GM12878 (cell line): ENCODE measurements around the gene NTPCR. TPM values are rescaled to one million over a fixed set of nuclear protein-coding genes. Genes with fewer than 3 reads are reported as not detected.

ENCODE experiments used
- ATAC-seq: fragments of 200-7000 bp; cut with Tn5 transposase; 3 replicates; pipeline ENCODE4 v1.9.1; 2020; ENCODE audit warnings: mild to moderate bottlenecking, moderate library complexity
- BruUV-seq: library from RNA; stranded (reverse); fragments of 400-500 nt; replicated peaks from 2 replicates; lab custom pipeline; 2021; lab: Mats Ljungman, UMichigan
- CTCF ChIA-PET: fragments of 300-600 bp; sonication (Branson Sonifier 250); formaldehyde crosslinking; extraction: SDS; loops from one replicate; lab custom pipeline; 2021; ENCODE audit warnings: inconsistent platforms; lab: Yijun Ruan, JAX
- POLR2A ChIA-PET: fragments of 350-600 bp; formaldehyde crosslinking; extraction: SDS; loops from one replicate; lab custom pipeline; 2021; ENCODE audit warnings: inconsistent platforms; lab: Charles Lee
- RAD21 ChIA-PET: fragments of 300-600 bp; sonication (Branson Sonifier 250); formaldehyde crosslinking; loops from one replicate; lab custom pipeline; 2023; ENCODE audit warnings: antibody characterized with exemption; ENCODE audit not compliant: unreplicated experiment; lab: Charles Lee
- SMC1A ChIA-PET: fragments of 300-600 bp; sonication (Branson Sonifier 250); formaldehyde crosslinking; loops from one replicate; lab custom pipeline; 2023; ENCODE audit not compliant: unreplicated experiment, uncharacterized antibody; lab: Charles Lee
- DNase-seq: peaks from one replicate; pipeline ENCODE4 v3.0.0-alpha.2; 2011; ENCODE audit warnings: low read depth, low spot score
- FAIRE-seq: peaks from 3 replicates; lab custom pipeline; 2011; peaks lifted over from hg19 to GRCh38; lab: Jason Lieb, UNC
- H2AFZ ChIP-seq: 2 replicates; pipeline ENCODE4 v1.6.0; 2011; ENCODE audit warnings: low read depth, low read length, control low read depth; ENCODE audit not compliant: control insufficient read depth
- H3K27ac ChIP-seq: 2 replicates; pipeline ENCODE4 v1.5.1; 2011; ENCODE audit warnings: control low read depth; ENCODE audit not compliant: control insufficient read depth, insufficient read depth
- H3K27me3 ChIP-seq, 2 experiments: replicated peaks in 1 of 2; 2 replicates each; pipeline versions ENCODE4 v1.6.0 to v1.6.1; 2011; ENCODE audit warnings: low read length in 1 of 2; ENCODE audit not compliant: control insufficient read depth in 2 of 2, insufficient read depth in 2 of 2
- H3K36me3 ChIP-seq, 2 experiments: 2 replicates each; pipeline ENCODE4 v1.5.1; 2011; ENCODE audit warnings: low read length in 1 of 2; ENCODE audit not compliant: control insufficient read depth in 2 of 2, insufficient read depth in 2 of 2
- H3K4me1 ChIP-seq: 2 replicates; pipeline ENCODE4 v1.6.1; 2011; ENCODE audit warnings: mild to moderate bottlenecking, low read length, moderate library complexity, mixed read lengths; ENCODE audit not compliant: control insufficient read depth, insufficient read depth
- H3K4me2 ChIP-seq: 2 replicates; pipeline ENCODE4 v1.6.0; 2011; ENCODE audit warnings: control low read depth; ENCODE audit not compliant: control insufficient read depth, insufficient read depth
- H3K4me3 ChIP-seq: fragments of 200-600 bp; sonication (generic); 2 replicates; pipeline ENCODE4 v1.5.1; 2016
- H3K79me2 ChIP-seq: 2 replicates; pipeline ENCODE4 v1.6.0; 2011; ENCODE audit warnings: low read length; ENCODE audit not compliant: control insufficient read depth, insufficient read depth
- H3K9ac ChIP-seq: 2 replicates; pipeline ENCODE4 v1.8.0; 2011; ENCODE audit warnings: low read length, control low read depth, mixed read lengths; ENCODE audit not compliant: control insufficient read depth, insufficient read depth
- H3K9me3 ChIP-seq: replicated peaks from 3 replicates; pipeline ENCODE4 v1.5.1; 2011; ENCODE audit warnings: mild to moderate bottlenecking, low read length; ENCODE audit not compliant: control insufficient read depth, insufficient read depth
- H4K20me1 ChIP-seq: 2 replicates; pipeline ENCODE4 v1.6.0; 2011; ENCODE audit not compliant: control insufficient read depth, insufficient read depth
- BCL3 ChIP-seq: IDR thresholded peaks from 2 replicates; pipeline ENCODE4 v1.6.1; 2011; ENCODE audit warnings: borderline replicate concordance, low read depth, mild to moderate bottlenecking, moderate library complexity, low read length; ENCODE audit not compliant: insufficient read depth, poor library complexity, severe bottlenecking
- IRF4 ChIP-seq: IDR thresholded peaks from 2 replicates; pipeline ENCODE4 v1.6.1; 2011; ENCODE audit warnings: low read depth, low read length
- JUNB ChIP-seq: IDR thresholded peaks from 2 replicates; pipeline ENCODE4 v1.6.1; 2016; ENCODE audit warnings: antibody characterized with exemption, mild to moderate bottlenecking
- MTA2 ChIP-seq: fragments of 450-650 bp; IDR thresholded peaks from 2 replicates; pipeline ENCODE4 v1.6.1; 2016; ENCODE audit warnings: low read depth, mild to moderate bottlenecking, moderate library complexity
- MTA3 ChIP-seq: IDR thresholded peaks from 2 replicates; pipeline ENCODE4 v1.6.1; 2012; ENCODE audit warnings: low read length, inconsistent platforms, borderline replicate concordance
- PRDM15 ChIP-seq: fragments of 450-650 bp; formaldehyde crosslinking; IDR thresholded peaks from 2 replicates; pipeline ENCODE4 v1.4.0; 2020; ENCODE audit warnings: mild to moderate bottlenecking, moderate library complexity
- RB1 ChIP-seq: fragments of 450-650 bp; formaldehyde crosslinking; IDR thresholded peaks from 2 replicates; pipeline ENCODE4 v1.6.1; 2017; ENCODE audit warnings: mild to moderate bottlenecking, borderline replicate concordance
- TCF3 ChIP-seq: IDR thresholded peaks from 2 replicates; pipeline ENCODE4 v1.6.1; 2012; ENCODE audit warnings: low read depth, mild to moderate bottlenecking, low read length, borderline replicate concordance; ENCODE audit not compliant: insufficient read depth
- USF2 ChIP-seq: IDR thresholded peaks from 2 replicates; pipeline ENCODE4 v1.6.1; 2011; ENCODE audit warnings: low read depth, low read length, improper control_type of control experiment, borderline replicate concordance
- ZBTB4 ChIP-seq: fragments of 450-650 bp; formaldehyde crosslinking; IDR thresholded peaks from 2 replicates; pipeline ENCODE4 v1.4.0; 2022; ENCODE audit warnings: mild to moderate bottlenecking, moderate library complexity
- WGBS: methylation state at CpG from one replicate; pipeline ENCODE4 v1.1.6; 2016; ENCODE audit warnings: low lambda C conversion rate; ENCODE audit not compliant: insufficient replicate concordance, insufficient coverage; ENCODE audit errors: missing lambda C conversion rate; 5-methylcytosine and 5-hydroxymethylcytosine counted together
- in situ Hi-C: fragments of 300-500 bp; cut with MboI; formaldehyde crosslinking; loops from 9 replicates; pipeline ENCODE4 v1.14.3; 2018; ENCODE audit warnings: mixed read lengths
- intact Hi-C: fragments of 100-400 bp; cut with micrococcal nuclease; formaldehyde crosslinking; loops from one replicate; pipeline ENCODE4 v1.14.2; 2022; ENCODE audit not compliant: unreplicated experiment
- polyA plus RNA-seq, 11 experiments: library from polyadenylated mRNA; depleted of rRNA in 4 of 11; unstranded in 6 of 11; stranded (reverse) in 5 of 11; fragments of >200 nt; fragmentation: Nextera tagmentation in 4 of 11; fragmentation: Illumina TruSeq in 1 of 11; extraction: Ambion mirVana in 4 of 11; extraction: Trizol in 1 of 11; gene quantifications; 1 replicate in 1 of 11; 2 replicates in 10 of 11; pipeline versions ENCODE4 v1.2.1 to v1.2.3, GENCODE V29; 2011 to 2016; ENCODE audit warnings: inconsistent platforms in 2 of 11, missing spikeins in 2 of 11, low read depth in 1 of 11
- total RNA-seq, 4 experiments: library from RNA; depleted of rRNA in 3 of 4; stranded (reverse); fragments of >200 nt in 3 of 4; fragmentation: Illumina TruSeq in 1 of 4; extraction: Trizol in 1 of 4; gene quantifications; 2 replicates each; pipeline versions ENCODE4 v1.2.1 to v1.2.3, GENCODE V29; 2013 to 2021

The NTPCR gene
- total and polyA plus RNA-seq, 10 of the 15 experiments (the other 5 are each of a cell fraction or from before 2014, with no cell fraction given) = 25.4 to 109 (median 56.6) TPM

GRCh38 chr1:233024199-233024598 is 73.8 kb downstream of the NTPCR start:
- Histone ChIP-seq H4K20me1 (no peaks in the 10 kb centered on the region), H3K4me2 (no peak overlapping the region), H3K9me3 (no peaks in the 10 kb centered on the region), H3K79me2 (no peaks in the 10 kb centered on the region), H3K36me3 (no peaks in the 10 kb centered on the region), H3K4me1 (no peaks in the 10 kb centered on the region), H3K27me3 (no peaks in the 10 kb centered on the region), H2AFZ (no peak overlapping the region), H3K27ac (no peak overlapping the region), H3K4me3 (no peak overlapping the region), H3K9ac (no peak overlapping the region)
- intact Hi-C loops = loop anchor here (2.0 kb wide), 1 partner anchor 389 kb away; no protein-coding TSS in a partner anchor
- DNase-seq (no peak), FAIRE-seq (no peak), ATAC-seq (no peak)
- 65% methylated on average over 9 of the region's 9 CpGs for WGBS
- TF ChIP-seq ZBTB4 (CRISPR knock-in tag) = no peak
- TF ChIP-seq IRF4 = no peak
- no peak for TF ChIP-seq BCL3
- TF ChIP-seq PRDM15 (CRISPR knock-in tag) = no peak
- no peak for TF ChIP-seq RB1
- no peak for TF ChIP-seq TCF3
- no peak for TF ChIP-seq JUNB
- no peak for TF ChIP-seq USF2
- no peak for TF ChIP-seq MTA2
- TF ChIP-seq MTA3 = no peak
- ChIA-PET POLR2A (no interaction called here), SMC1A (interaction anchor here (0.6 to 0.9 kb wide), 3 partner anchors 18 to 239 kb away, joined by 3 to 4 read pairs (median 3); no protein-coding TSS in a partner anchor), RAD21 (interaction anchor here (1.0 kb wide), 1 partner anchor 1156 kb away, joined by 3 read pairs; no protein-coding TSS in a partner anchor), CTCF (interaction anchor here (0.9 kb wide), 1 partner anchor 397 kb away, joined by 3 read pairs; no protein-coding TSS in a partner anchor)
- BruUV-seq = no TSS peak
- in situ Hi-C loops = loop anchor here (10.0 kb wide), 1 partner anchor 389 kb away; the partner anchor contains the start of gene SIPA1L2
